Midbrain (tissue), 1 donor: Measurements from ENCODE around the gene RAB36.
A peak's percentile ranks its signal among the peaks of the same experiment; 100 is the strongest.

Experiments used
- DNase-seq: peaks from one replicate; lab custom pipeline; 2025; lab: John Stamatoyannopoulos, UW

Gene RAB36

GRCh38 chr22:23158516-23159290 is 13.4 kb downstream of the RAB36 start:
- DNase-seq: no peak

GRCh38 chr22:23159291-23159630 is 14.0 kb downstream of the RAB36 start:
- DNase-seq: no peak

GRCh38 chr22:23161029-23161428 is 15.8 kb downstream of the RAB36 start:
- DNase-seq: no peak

GRCh38 chr22:23161574-23161973 is 16.3 kb downstream of the RAB36 start:
- DNase-seq: no peak

- peak; percentile 80 for DNase-seq
Observed at GRCh38 chr22:23163665-23164064, 18.4 kb downstream of the RAB36 start.

- DNase-seq: no peak
Observed at GRCh38 chr22:23164091-23164490, 18.8 kb downstream of the RAB36 start.

GRCh38 chr22:23166042-23166831 is 21.0 kb downstream of the RAB36 start:
- DNase-seq: no peak

- DNase-seq: no peak
Observed at GRCh38 chr22:23166841-23167616, 21.8 kb downstream of the RAB36 start.

GRCh38 chr22:23168391-23169042 is 23.2 kb downstream of the RAB36 start:
- DNase-seq: no peak

- DNase-seq: no peak
Observed at GRCh38 chr22:23169043-23169406, 23.7 kb downstream of the RAB36 start.

GRCh38 chr22:23175817-23176644 is 30.8 kb downstream of the RAB36 start:
- no peak for DNase-seq

- DNase-seq: no peak
Observed at GRCh38 chr22:23176645-23177027, 31.4 kb downstream of the RAB36 start.

- DNase-seq: no peak
Observed at GRCh38 chr22:23177197-23177596, 31.9 kb downstream of the RAB36 start.

GRCh38 chr22:23178512-23179254 is 33.4 kb downstream of the RAB36 start:
- peak; percentile 85 for DNase-seq

- peak; percentile 75 for DNase-seq
Observed at GRCh38 chr22:23179381-23180299, 34.4 kb downstream of the RAB36 start.

- peak; percentile 84 for DNase-seq
Observed at GRCh38 chr22:23180301-23180892, 35.1 kb downstream of the RAB36 start, which contains the start of gene BCR. Gene BCR (plus strand): TSS chr22:23180509. CDS start chr22:23180961, 452 bp downstream.

- DNase-seq: no peak
Observed at GRCh38 chr22:23180893-23181720, 35.8 kb downstream of the RAB36 start.

- DNase-seq: no peak
Observed at GRCh38 chr22:23181721-23182308, 36.5 kb downstream of the RAB36 start.
